ENCODE measurements around the gene ARHGAP1.

ARHGAP1 gene

GRCh38 chr11:46674463-46675287 is 25.7 kb downstream of the ARHGAP1 start:
- TF ChIP-seq YY1 (IDR thresholded peaks at IDR 0.05; ENCODE audit: low read depth) (no peak), USF1 (IDR thresholded peaks at IDR 0.05) (no peak), TCF12 (IDR thresholded peaks at IDR 0.05; ENCODE audit: low read depth) (no peak), RAD21 (IDR thresholded peaks at IDR 0.05; ENCODE audit: low read depth) (no peak), TAF1 (IDR thresholded peaks at IDR 0.05; ENCODE audit: low read depth) (no peak), TEAD4 (IDR thresholded peaks at IDR 0.05) (no peak), ZBTB7A (IDR thresholded peaks at IDR 0.05; ENCODE audit: low read depth) (no peak), FOXM1 (IDR thresholded peaks at IDR 0.05; ENCODE audit: borderline replicate concordance, low read depth) (no peak), REST (IDR thresholded peaks at IDR 0.05; ENCODE audit: low read depth) (no peak), MAX (IDR thresholded peaks at IDR 0.05) (no peak)

GRCh38 chr11:46673713-46674462 is 26.5 kb downstream of the ARHGAP1 start:
- TF ChIP-seq TEAD4 (IDR thresholded peaks at IDR 0.05): no peak

- no peak for TF ChIP-seq RAD21 (IDR thresholded peaks at IDR 0.05; ENCODE audit: low read depth)
- TF ChIP-seq MAX (IDR thresholded peaks at IDR 0.05): no peak
- no peak for TF ChIP-seq NFIC (IDR thresholded peaks at IDR 0.05)
- no peak for TF ChIP-seq TAF1 (IDR thresholded peaks at IDR 0.05; ENCODE audit: low read depth)
- no peak for TF ChIP-seq CEBPB (IDR thresholded peaks at IDR 0.05)
- no peak for TF ChIP-seq REST (IDR thresholded peaks at IDR 0.05; ENCODE audit: low read depth)
- no peak for TF ChIP-seq EGR1 (IDR thresholded peaks at IDR 0.05)
Measured at GRCh38 chr11:46672381-46672839, 28.0 kb downstream of the ARHGAP1 start.

GRCh38 chr11:46671958-46672315 is 28.5 kb downstream of the ARHGAP1 start:
- TF ChIP-seq MAX (IDR thresholded peaks at IDR 0.05) (no peak), ZBTB7A (IDR thresholded peaks at IDR 0.05; ENCODE audit: low read depth) (no peak), USF1 (IDR thresholded peaks at IDR 0.05) (no peak), CREB1 (IDR thresholded peaks at IDR 0.05; ENCODE audit: low read depth) (no peak), EP300 (IDR thresholded peaks at IDR 0.05; ENCODE audit: borderline replicate concordance) (no peak), FOXM1 (IDR thresholded peaks at IDR 0.05; ENCODE audit: borderline replicate concordance, low read depth) (no peak), TAF1 (IDR thresholded peaks at IDR 0.05; ENCODE audit: low read depth) (no peak), TCF12 (IDR thresholded peaks at IDR 0.05; ENCODE audit: low read depth) (no peak), RAD21 (IDR thresholded peaks at IDR 0.05; ENCODE audit: low read depth) (no peak), NFIC (IDR thresholded peaks at IDR 0.05) (no peak), YY1 (IDR thresholded peaks at IDR 0.05; ENCODE audit: low read depth) (no peak), CEBPB (IDR thresholded peaks at IDR 0.05) (no peak), TEAD4 (IDR thresholded peaks at IDR 0.05) (no peak), EGR1 (IDR thresholded peaks at IDR 0.05) (no peak), REST (IDR thresholded peaks at IDR 0.05; ENCODE audit: low read depth) (no peak)
